Aorta (tissue), 5 donors: ENCODE data around the gene TDG. TPM values are rescaled to one million over a fixed set of nuclear protein-coding genes. Genes with fewer than 3 reads are reported as not detected.
"Not testable (repeated sequence)": the region's sequence is repeated elsewhere in the genome, so short reads cannot be mapped to it uniquely, and the experiment has no call there.

Experiments used
- ATAC-seq: fragments of 200-7000 bp; cut with Tn5 transposase; one replicate; pipeline ENCODE4 v1.9.1; 2022; ENCODE audit warnings: moderate library complexity; ENCODE audit not compliant: low FRiP score
- DNase-seq, 2 donors: peaks; one replicate each; pipeline ENCODE4 v3.0.0-alpha.2; 2020
- H3K27ac ChIP-seq, 2 donors: one replicate each; pipeline ENCODE4 v1.5.1; 2013; ENCODE audit warnings: low read length in 2 of 2, mild to moderate bottlenecking in 2 of 2, moderate library complexity in 2 of 2, control low read depth in 1 of 2, inconsistent platforms in 1 of 2, low read depth in 1 of 2
- H3K27me3 ChIP-seq, 2 donors: one replicate each; pipeline ENCODE4 v1.6.1; 2013; ENCODE audit warnings: control low read depth in 1 of 2, low read length in 1 of 2, mild to moderate bottlenecking in 1 of 2, moderate library complexity in 1 of 2; ENCODE audit not compliant: insufficient read depth in 2 of 2, control insufficient read depth in 1 of 2
- H3K36me3 ChIP-seq, 2 donors: one replicate each; pipeline ENCODE4 v1.6.1; 2013; ENCODE audit warnings: control low read depth in 1 of 2, low read length in 1 of 2, mild to moderate bottlenecking in 1 of 2; ENCODE audit not compliant: insufficient read depth in 2 of 2, control insufficient read depth in 1 of 2
- H3K4me1 ChIP-seq, 2 donors: one replicate each; pipeline ENCODE4 v1.6.1; 2013; ENCODE audit warnings: low read length in 2 of 2, control low read depth in 1 of 2, mild to moderate bottlenecking in 1 of 2, moderate library complexity in 1 of 2; ENCODE audit not compliant: insufficient read depth in 2 of 2, control insufficient read depth in 1 of 2
- H3K4me3 ChIP-seq, 2 donors: one replicate each; pipeline ENCODE4 v1.5.1; 2013; ENCODE audit warnings: low read length in 2 of 2, control low read depth in 1 of 2, mild to moderate bottlenecking in 1 of 2
- H3K9me3 ChIP-seq: one replicate; pipeline ENCODE4 v1.6.1; 2013; ENCODE audit warnings: mild to moderate bottlenecking, low read length; ENCODE audit not compliant: control insufficient read depth
- WGBS, 2 donors: extraction: QIAGEN DNeasy Blood & Tissue Kit; methylation state at CpG; one replicate each; pipeline ENCODE4 v1.1.7; 2013; 5-methylcytosine and 5-hydroxymethylcytosine counted together
- intact Hi-C, 2 donors: fragments of 100-400 bp; cut with DNase I; formaldehyde crosslinking; loops; one replicate each; pipeline versions ENCODE4 v1.14.2 to v1.15.0; 2022
- polyA plus RNA-seq, 2 donors: library from polyadenylated mRNA; stranded (reverse); fragments of 200-250 nt; gene quantifications; one replicate each; pipeline ENCODE4 v1.2.3, GENCODE V29; 2013
- total RNA-seq, 2 donors: library from RNA; stranded (reverse); fragmentation: NEBNext Ultra II Directional; extraction: Animal tissue kit (Norgen Biotek cat#: 25700); gene quantifications; one replicate each; pipeline ENCODE4 v1.2.1, GENCODE V29; 2021
- donor health status: healthy with polysubstance abuse.
- donor health status: Bipolar disorder and iron deficiency.
- donor health status: DM: no; HTN: no; CAD: no.
- donor health status: DM: no; HTN: no; CAD: no.
- donor health status: DM: yes; HTN: yes; CAD: no.

The TDG gene
- total and polyA plus RNA-seq, 4 donors: 6.8 to 22.2 (median 14.7) TPM

GRCh38 chr12:104022786-104023185, 57.1 kb downstream of the TDG start:
- DNase-seq (no peak), ATAC-seq (no peak)
- intact Hi-C loops: no loop called here
- H3K27ac ChIP-seq: no peak overlapping the region
- H3K9me3 ChIP-seq: no peaks in the 10 kb centered on the region
- no peaks in the 10 kb centered on the region for H3K36me3 ChIP-seq
- 33 to 35% methylated on average over 3 of the region's 3 CpGs for WGBS, 2 donors
- H3K27me3 ChIP-seq: no peaks in the 10 kb centered on the region
- H3K4me3 ChIP-seq: no peak overlapping the region
- no peaks in the 10 kb centered on the region for H3K4me1 ChIP-seq

GRCh38 chr12:104023710-104024109, 58.0 kb downstream of the TDG start:
- Histone ChIP-seq H3K27me3 (no peaks in the 10 kb centered on the region), H3K4me1 (no peaks in the 10 kb centered on the region), H3K36me3 (no peaks in the 10 kb centered on the region), H3K27ac (no peak overlapping the region), H3K4me3 (no peak overlapping the region), H3K9me3 (no peaks in the 10 kb centered on the region)
- ATAC-seq: no peak
- intact Hi-C loops: no loop called here
- DNase-seq: no peak
- WGBS, 2 donors: 71 to 83% methylated on average over 2 of the region's 2 CpGs

GRCh38 chr12:104024348-104024747, 58.7 kb downstream of the TDG start:
- Histone ChIP-seq H3K27ac (no peak overlapping the region), H3K4me3 (no peak overlapping the region), H3K9me3 (no peaks in the 10 kb centered on the region), H3K27me3 (no peaks in the 10 kb centered on the region), H3K4me1 (no peaks in the 10 kb centered on the region), H3K36me3 (no peaks in the 10 kb centered on the region)
- intact Hi-C loops: no loop called here
- WGBS, 2 donors: 96 to 98% methylated on average over 6 of the region's 6 CpGs
- DNase-seq: no peak
- ATAC-seq: no peak

GRCh38 chr12:104025771-104026170, 60.1 kb downstream of the TDG start:
- H3K36me3 ChIP-seq: no peaks in the 10 kb centered on the region
- ATAC-seq: no peak
- intact Hi-C loops: no loop called here
- DNase-seq: no peak
- H3K9me3 ChIP-seq: no peaks in the 10 kb centered on the region
- WGBS, 2 donors: 98% methylated on average over 2 of the region's 2 CpGs
- H3K4me3 ChIP-seq: no peak overlapping the region
- no peak overlapping the region for H3K27ac ChIP-seq
- no peaks in the 10 kb centered on the region for H3K4me1 ChIP-seq
- H3K27me3 ChIP-seq: no peaks in the 10 kb centered on the region

GRCh38 chr12:104026841-104027599, 61.3 kb downstream of the TDG start:
- no peak for DNase-seq
- 48 to 51% methylated on average over 5 of the region's 5 CpGs for whole genome bisulfite sequencing, 2 donors
- ATAC-seq: no peak
- no peaks in the 10 kb centered on the region for H3K9me3 ChIP-seq
- no peak overlapping the region for H3K27ac ChIP-seq
- intact Hi-C loops: no loop called here
- H3K27me3 ChIP-seq: no peaks in the 10 kb centered on the region
- H3K4me3 ChIP-seq: no peak overlapping the region
- H3K4me1 ChIP-seq: no peaks in the 10 kb centered on the region
- H3K36me3 ChIP-seq: no peaks in the 10 kb centered on the region

GRCh38 chr12:104030596-104030995, 64.9 kb downstream of the TDG start:
- H3K9me3 ChIP-seq, H3K4me1 ChIP-seq, intact Hi-C loops, H3K4me3 ChIP-seq, ATAC-seq, DNase-seq, H3K27me3 ChIP-seq, H3K36me3 ChIP-seq, H3K27ac ChIP-seq: not testable (repeated sequence)
- 92 to 97% methylated on average over 8 to 11 of the region's 27 CpGs for WGBS, 2 donors

- H3K4me1 ChIP-seq, H3K36me3 ChIP-seq, H3K27ac ChIP-seq, intact Hi-C loops, DNase-seq, ATAC-seq, H3K27me3 ChIP-seq, H3K9me3 ChIP-seq, H3K4me3 ChIP-seq: not testable (repeated sequence)
- 87 to 95% methylated on average over 2 of the region's 2 CpGs for WGBS, 2 donors
Observed at GRCh38 chr12:104036143-104036542, 70.5 kb downstream of the TDG start.

Other genes with a start within 250 kb of the TDG start
- gene NT5DC3, start 124.6 kb upstream of the TDG start, total RNA-seq: 100 to 1,000 TPM in 1 of 2 donors, 10 to 100 TPM in 1; 28.1 to 104 TPM
- 10 to 100 TPM in 1 of 2 donors, 1 to 10 TPM in 1; 3.6 to 24.3 TPM for gene NT5DC3, start 124.6 kb upstream of the TDG start, polyA plus RNA-seq
- gene HSP90B1, start 35.5 kb upstream of the TDG start, total RNA-seq: 100 to 1,000 TPM; 641 to 818 TPM
- 100 to 1,000 TPM; 458 to 512 TPM for gene HSP90B1, start 35.5 kb upstream of the TDG start, polyA plus RNA-seq
- 10 to 100 TPM; 28.2 to 64.4 TPM for gene GLT8D2, start 84.3 kb downstream of the TDG start, total RNA-seq
- gene GLT8D2, start 84.3 kb downstream of the TDG start, polyA plus RNA-seq: 100 to 1,000 TPM in 1 of 2 donors, 10 to 100 TPM in 1; 30.7 to 114 TPM
- 10 to 100 TPM; 27.0 to 32.3 TPM for gene HCFC2, start 98.7 kb downstream of the TDG start, total RNA-seq
- gene HCFC2, start 98.7 kb downstream of the TDG start, polyA plus RNA-seq: 10 to 100 TPM in 1 of 2 donors, 1 to 10 TPM in 1; 9.1 to 13.3 TPM
- 10 to 100 TPM; 44.1 to 59.2 TPM for gene NFYB, start 172.3 kb downstream of the TDG start, total RNA-seq
- 100 to 1,000 TPM in 1 of 2 donors, 10 to 100 TPM in 1; 67.6 to 121 TPM for gene NFYB, start 172.3 kb downstream of the TDG start, polyA plus RNA-seq
- 100 to 1,000 TPM; 115 to 140 TPM for gene TXNRD1, start 249.9 kb downstream of the TDG start, total RNA-seq
- 100 to 1,000 TPM in 1 of 2 donors, 10 to 100 TPM in 1; 97.7 to 119 TPM for gene TXNRD1, start 249.9 kb downstream of the TDG start, polyA plus RNA-seq